ENCODE measurements around the gene ATPAF1. TPM values are rescaled to one million over a fixed set of nuclear protein-coding genes. Genes with fewer than 3 reads are reported as not detected.
"Not testable (repeated sequence)": the region's sequence is repeated elsewhere in the genome, so short reads cannot be mapped to it uniquely, and the experiment has no call there.

The ATPAF1 gene
- total RNA-seq, 1 donor from 2014 or later, result 198 TPM

GRCh38 chr1:46654012-46654411, 14.2 kb downstream of the ATPAF1 start:
- no peak for DNase-seq
- no peak for ATAC-seq (ENCODE audit: poor library complexity)
- intact Hi-C loops (cut with DNase I), result no loop called here

GRCh38 chr1:46653405-46653958, 14.7 kb downstream of the ATPAF1 start:
- DNase-seq (no peak), ATAC-seq (ENCODE audit: poor library complexity) (no peak)
- intact Hi-C loops (cut with DNase I), result no loop called here

DNA sequence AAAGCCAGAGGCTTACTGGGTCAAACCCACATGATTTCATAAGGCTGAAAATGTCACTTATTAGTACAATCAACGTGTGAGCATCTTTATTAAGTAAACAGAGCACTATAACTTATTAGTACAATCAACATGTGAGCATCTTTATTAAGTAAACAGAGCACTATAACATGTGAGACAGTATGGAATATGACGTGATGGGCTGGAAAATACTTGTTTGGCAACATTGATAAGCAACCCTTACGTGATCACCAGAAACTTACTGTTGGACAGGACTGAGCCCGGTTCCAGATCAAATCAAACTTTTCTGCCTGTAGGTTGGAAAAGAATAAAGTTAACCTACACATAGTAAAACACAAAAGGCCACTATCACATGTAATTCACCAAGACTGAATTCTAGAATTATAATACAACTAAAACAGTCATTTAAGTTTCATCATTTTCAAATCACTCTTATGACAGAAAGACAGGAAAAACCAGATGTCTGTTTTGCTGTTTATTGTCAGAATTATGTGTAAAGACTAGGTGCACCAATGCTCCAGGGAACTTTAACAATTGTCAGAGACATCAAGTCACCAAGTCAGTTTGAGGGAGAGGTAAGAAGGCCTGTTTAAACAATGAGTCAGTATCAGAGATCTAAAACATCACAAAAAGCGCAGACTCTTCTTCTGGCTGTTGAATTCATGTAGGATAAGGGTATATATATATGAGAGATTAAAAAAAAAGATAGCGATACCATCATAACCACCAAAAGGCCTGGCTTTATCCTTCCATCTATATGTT, 15.7 kb downstream of the ATPAF1 start:
- intact Hi-C loops (cut with DNase I), result no loop called here
- ATAC-seq (ENCODE audit: poor library complexity) (no peak), DNase-seq (no peak)

- DNase-seq; intact Hi-C loops (cut with DNase I): not testable (repeated sequence)
Observed at GRCh38 chr1:46651152-46651551, 17.0 kb downstream of the ATPAF1 start.

DNA sequence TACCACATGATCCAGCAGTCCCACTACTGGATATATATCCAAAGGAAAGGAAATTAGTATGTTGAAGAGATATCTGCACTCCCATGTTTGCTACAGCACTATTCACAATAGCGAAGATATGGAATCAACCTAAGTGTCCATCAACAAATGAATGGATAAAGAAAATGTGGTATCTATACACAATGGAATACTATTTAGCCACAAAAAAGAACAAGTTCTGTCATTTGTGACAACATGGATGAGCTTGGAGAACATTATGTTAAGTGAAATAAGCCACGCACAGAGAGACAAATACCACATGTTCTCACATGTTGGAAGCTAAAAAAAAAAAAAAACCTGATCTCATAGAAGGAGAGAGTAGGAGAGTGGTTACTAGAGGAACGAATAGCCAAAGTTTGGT, 17.7 kb downstream of the ATPAF1 start:
- intact Hi-C loops (cut with DNase I), result no loop called here
- ATAC-seq (ENCODE audit: poor library complexity) (no peak), DNase-seq (no peak)

More at GRCh38 chr1:46651152-46651551, 17.0 kb downstream of the ATPAF1 start:
- ATAC-seq (ENCODE audit: poor library complexity), result not testable (repeated sequence)

GRCh38 chr1:46649764-46650163, 18.4 kb downstream of the ATPAF1 start:
- ATAC-seq (ENCODE audit: poor library complexity) (no peak), DNase-seq (no peak)
- intact Hi-C loops (cut with DNase I), result no loop called here

- ATAC-seq (ENCODE audit: poor library complexity) (no peak), DNase-seq (no peak)
- intact Hi-C loops (cut with DNase I), result no loop called here
Observed at GRCh38 chr1:46647611-46648010, 20.6 kb downstream of the ATPAF1 start.

DNA sequence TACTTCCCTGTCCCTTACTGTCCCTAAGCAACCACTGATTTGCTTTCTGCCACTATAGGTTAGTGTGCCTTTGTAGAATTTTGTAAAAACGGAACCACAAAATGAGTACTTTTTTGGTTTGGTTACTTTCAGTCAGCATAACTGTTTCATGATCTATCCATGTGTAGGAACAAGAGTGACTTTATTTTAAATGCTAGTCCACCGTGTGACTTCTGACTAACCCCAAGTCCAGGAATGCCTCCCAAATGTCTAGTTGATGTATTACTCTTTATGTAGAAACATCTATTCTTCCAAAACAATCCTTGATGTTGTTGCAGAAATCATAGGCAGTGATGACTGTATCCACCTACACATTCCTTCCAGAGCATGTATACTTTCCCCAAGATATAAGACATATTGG, 21.3 kb downstream of the ATPAF1 start:
- intact Hi-C loops (cut with DNase I), result no loop called here
- DNase-seq (no peak), ATAC-seq (ENCODE audit: poor library complexity) (no peak)

- intact Hi-C loops (cut with DNase I), result no loop called here
- no peak for DNase-seq
- no peak for ATAC-seq (ENCODE audit: poor library complexity)
Observed at GRCh38 chr1:46646331-46646730, 21.8 kb downstream of the ATPAF1 start.

GRCh38 chr1:46645815-46646214, 22.3 kb downstream of the ATPAF1 start:
- intact Hi-C loops (cut with DNase I), result no loop called here
- no peak for DNase-seq
- ATAC-seq (ENCODE audit: poor library complexity), result no peak

DNA sequence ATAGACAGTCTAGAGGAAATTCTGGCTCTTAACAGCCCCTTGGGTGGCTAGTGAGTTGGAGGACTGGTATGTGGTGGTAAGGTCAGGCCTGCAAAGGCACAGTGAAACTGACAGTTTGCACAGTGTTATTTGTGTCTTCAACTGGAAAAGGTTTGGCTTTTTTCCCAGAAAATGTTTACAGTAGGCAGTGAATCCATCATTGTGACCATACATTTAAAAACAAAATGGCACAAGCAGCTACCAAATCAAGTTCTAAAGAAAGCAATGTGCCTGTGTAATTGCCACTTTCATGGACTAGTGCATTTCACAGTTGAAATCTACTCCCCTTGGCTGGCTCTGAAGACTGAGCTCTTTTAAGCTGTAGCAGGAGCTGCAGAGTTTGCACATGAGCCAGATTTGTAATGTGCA, 24.8 kb downstream of the ATPAF1 start:
- ATAC-seq (ENCODE audit: poor library complexity), result peak; percentile 68
- no peak for DNase-seq
- intact Hi-C loops (cut with DNase I), result no loop called here

DNA sequence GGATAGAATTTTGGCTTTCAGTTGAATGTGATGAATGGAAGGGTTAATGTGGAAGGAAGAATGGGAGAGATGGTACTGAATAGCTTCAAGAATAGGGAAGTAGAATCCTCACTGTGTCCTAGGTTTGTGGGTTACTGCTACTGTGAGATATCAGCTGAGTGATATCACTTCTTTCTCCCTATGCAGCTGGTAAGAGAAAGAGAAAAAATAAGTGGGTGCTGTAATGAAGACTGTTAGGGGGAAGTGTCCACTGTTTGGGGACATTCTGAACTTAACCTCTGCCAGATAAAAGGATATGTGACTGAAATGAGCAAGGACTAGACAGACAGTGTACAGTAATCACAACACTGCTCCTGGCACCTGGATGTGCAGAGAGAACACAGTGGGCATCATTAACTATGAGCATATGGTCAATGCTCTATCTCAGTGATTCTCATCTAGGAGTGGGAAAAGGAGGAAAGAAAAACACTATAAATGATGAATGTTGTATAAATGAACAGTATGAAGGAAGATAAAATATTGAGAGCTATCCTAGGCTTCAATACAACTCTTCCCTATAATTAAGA, 26.0 kb downstream of the ATPAF1 start:
- DNase-seq (no peak), ATAC-seq (ENCODE audit: poor library complexity) (no peak)
- intact Hi-C loops (cut with DNase I), result no loop called here

DNA sequence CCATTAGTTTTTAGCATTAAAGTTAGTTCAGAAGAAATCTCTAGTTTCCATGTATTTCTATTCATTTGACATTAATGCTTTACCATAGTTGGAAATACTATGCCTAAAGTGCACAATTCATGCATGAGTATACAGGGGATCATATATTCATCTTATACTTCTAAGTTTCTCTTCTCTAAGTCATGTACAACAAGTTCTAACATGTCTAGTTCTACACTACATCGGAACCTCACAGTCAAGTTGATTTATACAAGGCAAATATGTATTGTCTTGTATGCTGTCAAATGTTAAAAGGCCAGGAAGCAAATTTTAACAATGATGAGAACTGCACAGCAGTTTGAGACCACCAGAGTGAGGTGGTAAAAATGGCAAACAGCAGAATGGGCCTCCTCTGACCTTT, 28.6 kb downstream of the ATPAF1 start:
- no peak for ATAC-seq (ENCODE audit: poor library complexity)
- DNase-seq, result no peak
- intact Hi-C loops (cut with DNase I), result no loop called here

- no peak for ATAC-seq (ENCODE audit: poor library complexity)
- DNase-seq, result no peak
- intact Hi-C loops (cut with DNase I), result no loop called here
Observed at GRCh38 chr1:46638921-46639320, 29.2 kb downstream of the ATPAF1 start.

DNA sequence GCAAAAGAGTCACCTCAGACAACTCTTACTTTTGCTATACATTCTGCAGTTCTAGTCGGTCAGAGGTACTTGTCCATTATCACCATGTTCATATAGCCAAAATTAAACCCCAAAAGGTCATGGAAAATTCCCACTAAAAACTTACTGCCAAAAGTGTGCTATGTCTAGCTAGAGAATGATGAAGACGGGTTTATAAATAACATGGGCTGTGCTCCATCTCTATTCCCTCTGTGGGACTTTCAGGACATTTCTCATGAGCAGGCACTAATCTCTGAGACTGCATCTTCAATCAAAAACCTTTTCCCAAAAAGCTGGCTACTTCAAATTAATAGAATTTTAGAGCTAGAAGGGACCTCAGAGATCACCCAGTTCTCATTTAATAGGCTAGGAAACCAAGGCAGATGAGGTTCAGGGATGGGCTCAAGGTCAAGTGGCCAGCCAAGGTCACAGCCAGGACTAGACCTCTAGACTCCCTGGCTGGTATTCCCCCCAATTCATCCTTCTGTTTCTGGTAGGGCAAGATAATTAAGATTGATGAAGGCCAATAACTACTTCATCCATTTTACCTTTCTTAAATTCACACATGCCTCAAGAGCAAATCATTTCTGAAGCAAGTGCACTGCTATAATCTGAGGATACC, 30.6 kb downstream of the ATPAF1 start:
- intact Hi-C loops (cut with DNase I), result no loop called here
- DNase-seq, result no peak
- peak; percentile 82 for ATAC-seq (ENCODE audit: poor library complexity)

DNA sequence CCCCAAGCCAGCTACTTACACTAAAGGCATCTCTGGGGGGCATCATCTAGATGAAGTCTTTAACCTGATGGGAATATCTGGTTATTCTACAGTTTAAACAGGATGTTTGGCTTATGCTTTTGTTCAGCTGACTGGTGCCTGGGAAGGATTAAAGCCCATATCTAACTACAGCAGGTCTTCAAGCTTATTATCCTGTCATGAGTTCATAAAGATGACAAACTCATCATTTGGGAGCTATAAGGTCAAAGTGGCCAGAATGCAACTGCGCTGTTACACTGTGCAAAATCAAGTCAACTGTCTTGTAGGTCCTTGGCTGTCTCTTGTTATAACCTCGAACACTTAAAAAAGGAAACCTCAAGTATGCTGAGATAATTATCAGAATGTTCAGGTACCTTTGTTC, 33.0 kb downstream of the ATPAF1 start:
- intact Hi-C loops (cut with DNase I), result no loop called here
- no peak for DNase-seq

DNA sequence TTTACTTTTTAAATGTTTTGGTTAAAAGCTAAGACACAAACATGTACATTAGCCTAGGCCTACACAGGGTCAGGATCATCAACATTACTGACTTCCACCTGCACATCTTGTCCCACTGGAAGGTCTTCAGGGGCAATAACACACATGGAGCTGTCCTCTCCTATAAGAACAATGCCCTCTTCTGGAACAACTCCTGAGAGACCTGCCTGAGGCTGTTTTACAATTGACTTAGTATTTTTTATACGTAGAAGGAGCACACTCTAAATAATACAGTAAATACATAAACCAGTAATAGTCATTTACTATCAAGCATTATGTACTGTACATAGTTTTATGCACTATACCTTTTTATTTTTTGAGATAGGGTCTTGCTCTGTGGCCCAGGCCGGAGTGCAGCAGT, 37.4 kb downstream of the ATPAF1 start:
- DNase-seq, result no peak
- intact Hi-C loops (cut with DNase I), result no loop called here
- ATAC-seq (ENCODE audit: poor library complexity), result no peak

More for the DNA sequence above, 33.0 kb downstream of the ATPAF1 start:
- no peak for ATAC-seq (ENCODE audit: poor library complexity)

DNA sequence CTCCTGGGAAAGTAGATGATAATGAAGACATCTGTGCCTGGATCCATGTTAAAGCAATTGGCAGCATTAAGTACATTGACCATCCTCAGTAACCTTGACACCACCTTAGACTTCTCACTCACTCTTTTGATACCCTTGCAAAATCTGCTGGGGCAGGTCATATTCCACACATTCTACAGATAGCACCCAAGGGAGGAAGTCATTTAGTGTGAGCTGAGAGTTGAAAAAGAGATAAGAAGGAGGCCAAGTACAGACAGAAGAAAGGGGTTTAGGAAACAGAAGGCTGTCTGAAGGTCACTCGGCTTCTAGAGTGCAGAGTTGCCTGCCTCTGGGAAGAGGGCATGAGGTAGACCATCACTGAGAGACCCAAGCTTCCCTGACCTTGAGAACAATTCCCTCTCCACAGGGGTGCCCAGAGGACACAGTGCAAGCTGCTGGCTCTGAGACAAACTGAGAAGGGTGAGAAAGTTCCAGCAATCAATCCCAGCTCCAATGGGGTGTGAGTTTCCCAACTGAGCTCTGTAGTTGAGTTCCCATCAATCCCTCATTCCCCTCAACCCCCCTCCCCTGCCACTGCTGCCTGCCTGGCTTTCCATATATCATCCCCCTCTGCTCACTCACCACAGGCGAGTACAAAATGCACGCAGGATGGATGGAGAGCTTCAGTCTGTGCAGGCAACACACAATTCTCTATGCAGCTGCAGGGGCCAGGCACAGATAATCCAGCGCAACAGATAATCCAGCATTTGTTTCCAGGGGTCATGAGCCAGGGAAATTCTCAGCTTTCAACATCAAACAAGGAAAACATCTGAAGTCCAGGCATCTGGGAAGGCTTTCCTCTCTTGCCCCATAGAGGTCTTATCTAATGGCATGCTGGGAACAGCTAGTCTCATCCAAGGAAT, 44.2 kb downstream of the ATPAF1 start:
- no peak for DNase-seq

DNA sequence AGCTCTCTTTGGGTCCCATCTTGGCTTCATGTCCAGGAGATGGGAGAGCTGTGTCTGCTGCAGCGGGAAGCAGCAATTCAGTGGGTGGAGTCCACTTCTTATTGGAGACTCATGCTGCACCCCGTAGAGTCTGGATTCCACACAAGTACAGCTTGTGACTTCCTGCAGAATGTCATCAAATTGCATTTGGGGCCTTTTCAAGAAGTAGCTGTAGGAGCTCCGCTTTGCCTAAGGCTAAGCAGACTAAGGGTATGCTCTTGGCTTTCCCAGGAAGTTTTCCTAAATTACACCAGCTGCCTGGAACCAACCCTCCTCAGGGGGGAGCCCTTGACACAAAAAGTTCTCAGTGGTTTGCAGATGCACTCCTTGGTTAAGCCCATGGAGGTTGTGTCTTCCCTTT, 45.8 kb downstream of the ATPAF1 start:
- intact Hi-C loops (cut with DNase I), result loop anchor here (10.0 kb wide), 1 partner anchor 102 kb away; no protein-coding TSS in a partner anchor
- no peak for ATAC-seq (ENCODE audit: poor library complexity)
- DNase-seq, result no peak

More for the DNA sequence above, 44.2 kb downstream of the ATPAF1 start:
- intact Hi-C loops (cut with DNase I), result loop anchor here (10.0 kb wide), 1 partner anchor 101 kb away; no protein-coding TSS in a partner anchor
- ATAC-seq (ENCODE audit: poor library complexity), result peak; percentile 51
